K562 (cell line): ENCODE data around the gene UBE2D2. TPM values are rescaled to one million over a fixed set of nuclear protein-coding genes. Genes with fewer than 3 reads are reported as not detected.
A peak's percentile ranks its signal among the peaks of the same experiment; 100 is the strongest.

Experiments
- BHLHE40 ChIP-seq: IDR thresholded peaks from 2 replicates; pipeline ENCODE4 v1.6.1; 2011; ENCODE audit warnings: low read length, improper control_type of control experiment
- CBFB ChIP-seq: sonication (generic); formaldehyde crosslinking; IDR thresholded peaks from 2 replicates; pipeline ENCODE4 v1.4.0; 2020; ENCODE audit warnings: mild to moderate bottlenecking, missing genetic modification reagents
- CREBBP ChIP-seq: IDR thresholded peaks from one replicate; pipeline ENCODE4 v1.6.1; 2012; ENCODE audit warnings: low read depth, mild to moderate bottlenecking, control low read depth, inconsistent platforms, low read length
- CTBP1 ChIP-seq: fragments of 450-650 bp; IDR thresholded peaks from 2 replicates; pipeline ENCODE4 v1.6.1; 2016; ENCODE audit warnings: borderline replicate concordance
- E2F3 ChIP-seq: fragments of 250-450 bp; sonication (Bioruptor Pico); IDR thresholded peaks from 2 replicates; pipeline ENCODE4 v1.4.0; 2020; ENCODE audit warnings: mild to moderate bottlenecking
- ESRRA ChIP-seq: fragments of 450-650 bp; IDR thresholded peaks from 2 replicates; pipeline ENCODE4 v1.6.1; 2014; ENCODE audit warnings: low read depth, mild to moderate bottlenecking, moderate library complexity, borderline replicate concordance
- FOXJ2 ChIP-seq: fragments of 200-800 bp; sonication (Bioruptor generic); IDR thresholded peaks from 2 replicates; pipeline ENCODE4 v1.6.1; 2016; ENCODE audit warnings: missing genetic modification characterization, missing compliant biosample characterization
- GATAD2B ChIP-seq: fragments of 450-650 bp; IDR thresholded peaks from 2 replicates; pipeline ENCODE4 v1.6.1; 2017; ENCODE audit warnings: mild to moderate bottlenecking, borderline replicate concordance
- HSF4 ChIP-seq: fragments of 250-450 bp; sonication (Bioruptor Pico); IDR thresholded peaks from 2 replicates; pipeline ENCODE4 v2.1.2; 2022; ENCODE audit warnings: mild to moderate bottlenecking, moderate library complexity, borderline replicate concordance
- KAT8 ChIP-seq: fragments of 450-650 bp; IDR thresholded peaks from 2 replicates; pipeline ENCODE4 v1.6.1; 2016; ENCODE audit warnings: low read depth, mild to moderate bottlenecking
- MTA2 ChIP-seq: fragments of 450-650 bp; IDR thresholded peaks from 2 replicates; pipeline ENCODE4 v1.6.1; 2016; ENCODE audit warnings: low read depth
- MYNN ChIP-seq, 2 experiments: sonication (generic); formaldehyde crosslinking in 1 of 2; IDR thresholded peaks; 2 replicates each; pipeline versions ENCODE4 v1.5.0 to v1.6.1; 2016 to 2020; ENCODE audit warnings: antibody characterized with exemption in 1 of 2, missing genetic modification reagents in 1 of 2
- NELFE ChIP-seq: IDR thresholded peaks from 2 replicates; pipeline ENCODE4 v1.6.1; 2011; ENCODE audit warnings: mild to moderate bottlenecking; ENCODE audit not compliant: insufficient read depth, insufficient read length
- NFE2 ChIP-seq: IDR thresholded peaks from 2 replicates; pipeline ENCODE4 v1.6.1; 2014; ENCODE audit warnings: antibody characterized with exemption, low read depth
- POLR2A ChIP-seq: fragments of 450-650 bp; conservative IDR thresholded peaks from 2 replicates; pipeline ENCODE4 v1.6.1; 2016
- RBM34 ChIP-seq: fragments of 200-400 bp; formaldehyde crosslinking; IDR thresholded peaks from 2 replicates; pipeline ENCODE4 v1.6.1; 2018; ENCODE audit warnings: low read length, borderline replicate concordance; ENCODE audit not compliant: insufficient read depth
- SAFB2 ChIP-seq: fragments of 200-400 bp; formaldehyde crosslinking; IDR thresholded peaks from 2 replicates; pipeline ENCODE4 v1.6.1; 2018; ENCODE audit warnings: borderline replicate concordance, low read length, low read depth, moderate library complexity; ENCODE audit not compliant: severe bottlenecking
- SNIP1 ChIP-seq: fragments of 450-650 bp; IDR thresholded peaks from 2 replicates; pipeline ENCODE4 v1.7.1; 2017; ENCODE audit warnings: low read depth, mild to moderate bottlenecking
- ZNF140 ChIP-seq: fragments of 250-450 bp; sonication (Bioruptor Pico); IDR thresholded peaks from 2 replicates; pipeline ENCODE4 v1.8.0; 2021; ENCODE audit warnings: moderate library complexity, mild to moderate bottlenecking, inconsistent platforms
- ZNF23 ChIP-seq: fragments of 250-450 bp; sonication (Bioruptor Pico); IDR thresholded peaks from 2 replicates; pipeline ENCODE4 v1.4.0; 2020; ENCODE audit warnings: mild to moderate bottlenecking
- polyA plus RNA-seq, 8 experiments: library from polyadenylated mRNA; depleted of rRNA in 4 of 8; stranded (reverse) in 5 of 8; unstranded in 3 of 8; fragments of >200 nt; fragmentation: Nextera tagmentation in 2 of 8; fragmentation: Illumina TruSeq in 1 of 8; extraction: Ambion mirVana in 2 of 8; extraction: Trizol in 1 of 8; gene quantifications; 2 replicates each; pipeline versions ENCODE4 v1.2.1 to v1.2.3, GENCODE V29; 2011 to 2014; ENCODE audit warnings: inconsistent platforms in 1 of 8, missing spikeins in 1 of 8
- total RNA-seq, 7 experiments: library from RNA; depleted of rRNA in 6 of 7; stranded (reverse); fragments of >200 nt in 6 of 7; fragmentation: Illumina TruSeq in 2 of 7; extraction: Trizol in 2 of 7; gene quantifications; 2 replicates each; pipeline versions ENCODE4 v1.2.1 to v1.2.3, GENCODE V29; 2011 to 2021; ENCODE audit warnings: low replicate concordance in 1 of 7
- TF ChIP-seq, protein P1 (sequence below), 3 experiments: IDR thresholded peaks in 2 of 3; conservative IDR thresholded peaks in 1 of 3; 2 replicates each; pipeline ENCODE4 v1.5.1; 2011 to 2012; ENCODE audit warnings: low read length in 3 of 3, mild to moderate bottlenecking in 3 of 3, control low read depth in 2 of 3, improper control_type of control experiment in 1 of 3, inconsistent platforms in 1 of 3, low read depth in 1 of 3, mixed read lengths in 1 of 3, moderate library complexity in 1 of 3; ENCODE audit not compliant: insufficient read depth in 2 of 3
- TF ChIP-seq, protein P2 (sequence below), 3 experiments: fragments of 200-800 bp in 1 of 3; fragments of 250-450 bp in 1 of 3; fragments of 450-650 bp in 1 of 3; sonication (Bioruptor Pico) in 1 of 3; sonication (Bioruptor generic) in 1 of 3; formaldehyde crosslinking in 1 of 3; IDR thresholded peaks; 2 replicates each; pipeline versions ENCODE4 v1.6.1 to v1.8.0; 2016 to 2022; ENCODE audit warnings: mild to moderate bottlenecking in 2 of 3, missing genetic modification characterization in 2 of 3, missing compliant biosample characterization in 1 of 3, moderate library complexity in 1 of 3
- TF ChIP-seq, protein P3 (sequence below): fragments of 450-650 bp; formaldehyde crosslinking; IDR thresholded peaks from 2 replicates; pipeline ENCODE4 v1.4.0; 2022; ENCODE audit warnings: missing genetic modification characterization

UBE2D2 gene
- total and polyA plus RNA-seq, 9 of the 15 experiments (the other 6 are each of a cell fraction or from before 2014, with no cell fraction given), result 53.6 to 198 (median 122) TPM

DNA sequence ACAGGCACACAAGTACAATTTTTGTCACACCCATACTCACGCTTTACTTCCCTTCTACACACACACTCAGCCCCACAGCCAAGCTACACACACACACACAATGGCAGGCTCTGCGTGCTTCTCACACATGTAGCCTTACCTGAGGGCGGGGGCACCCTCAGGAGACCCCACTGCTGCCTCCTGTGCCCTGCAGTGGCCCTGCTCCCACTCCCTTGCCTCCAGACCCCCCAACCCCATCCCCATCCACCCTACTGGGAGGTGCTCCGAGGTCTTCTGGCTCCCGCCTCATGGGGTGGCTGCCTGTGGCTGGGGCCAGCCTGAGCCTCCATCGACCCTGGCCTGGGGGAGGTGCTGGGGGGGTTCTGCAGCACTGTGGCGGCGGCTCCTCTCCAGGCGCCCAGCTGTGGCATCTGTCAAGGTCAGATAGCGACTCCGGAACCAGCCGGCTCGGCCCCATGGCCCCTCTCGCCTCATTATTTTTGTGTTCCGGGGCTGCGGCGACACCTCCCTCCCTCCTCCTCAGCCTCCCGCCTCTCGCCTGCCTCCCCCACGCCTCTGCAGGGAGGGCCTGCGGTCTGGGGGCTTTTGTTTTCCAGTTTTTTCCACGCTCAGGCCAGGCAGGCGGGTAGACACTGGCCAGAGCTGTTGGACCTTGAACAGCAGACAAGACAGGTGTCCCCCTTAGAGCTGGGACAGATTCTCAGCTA is 108.7 kb downstream of the UBE2D2 start (continued):
- TF ChIP-seq, protein P1, sequence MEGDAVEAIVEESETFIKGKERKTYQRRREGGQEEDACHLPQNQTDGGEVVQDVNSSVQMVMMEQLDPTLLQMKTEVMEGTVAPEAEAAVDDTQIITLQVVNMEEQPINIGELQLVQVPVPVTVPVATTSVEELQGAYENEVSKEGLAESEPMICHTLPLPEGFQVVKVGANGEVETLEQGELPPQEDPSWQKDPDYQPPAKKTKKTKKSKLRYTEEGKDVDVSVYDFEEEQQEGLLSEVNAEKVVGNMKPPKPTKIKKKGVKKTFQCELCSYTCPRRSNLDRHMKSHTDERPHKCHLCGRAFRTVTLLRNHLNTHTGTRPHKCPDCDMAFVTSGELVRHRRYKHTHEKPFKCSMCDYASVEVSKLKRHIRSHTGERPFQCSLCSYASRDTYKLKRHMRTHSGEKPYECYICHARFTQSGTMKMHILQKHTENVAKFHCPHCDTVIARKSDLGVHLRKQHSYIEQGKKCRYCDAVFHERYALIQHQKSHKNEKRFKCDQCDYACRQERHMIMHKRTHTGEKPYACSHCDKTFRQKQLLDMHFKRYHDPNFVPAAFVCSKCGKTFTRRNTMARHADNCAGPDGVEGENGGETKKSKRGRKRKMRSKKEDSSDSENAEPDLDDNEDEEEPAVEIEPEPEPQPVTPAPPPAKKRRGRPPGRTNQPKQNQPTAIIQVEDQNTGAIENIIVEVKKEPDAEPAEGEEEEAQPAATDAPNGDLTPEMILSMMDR (IDR thresholded peaks at IDR 0.05 in 2 of 3, conservative IDR thresholded peaks at IDR 0.05 in 1 of 3; ENCODE audit: insufficient read depth in 2 of 3, low read depth in 1 of 3, low read length in 3 of 3), result 0 out of 6 replicates have a peak, but pooled peaks of 2 of the 3 experiments have one; percentile 2 to 4
- TF ChIP-seq RBM34 (no peak), NFE2 (peak; percentile 38; the same call in 1 of the 2 replicates), CBFB (CRISPR knock-in tag) (0 out of 2 replicates have a peak, but pooled peaks have one; percentile 12), ZNF140 (CRISPR knock-in tag) (no peak), SAFB2 (no peak), CREBBP (no peak), ZNF23 (CRISPR knock-in tag) (no peak), NELFE (no peak), HSF4 (CRISPR knock-in tag) (no peak), MYNN (IDR thresholded peaks at IDR 0.05) (peak; percentile 93), MYNN (CRISPR knock-in tag; IDR thresholded peaks at IDR 0.05) (no peak), POLR2A (peak; percentile 57), MTA2 (peak; percentile 89), GATAD2B (peak; percentile 88; the same call in 1 of the 2 replicates), SNIP1 (no peak), ESRRA (peak; percentile 98), CTBP1 (peak; percentile 71), BHLHE40 (peak; percentile 45; the same call in 1 of the 2 replicates), E2F3 (CRISPR knock-in tag) (peak; percentile 50; the same call in 1 of the 2 replicates), FOXJ2 (tag) (no peak), KAT8 (no peak)
- TF ChIP-seq, protein P2, sequence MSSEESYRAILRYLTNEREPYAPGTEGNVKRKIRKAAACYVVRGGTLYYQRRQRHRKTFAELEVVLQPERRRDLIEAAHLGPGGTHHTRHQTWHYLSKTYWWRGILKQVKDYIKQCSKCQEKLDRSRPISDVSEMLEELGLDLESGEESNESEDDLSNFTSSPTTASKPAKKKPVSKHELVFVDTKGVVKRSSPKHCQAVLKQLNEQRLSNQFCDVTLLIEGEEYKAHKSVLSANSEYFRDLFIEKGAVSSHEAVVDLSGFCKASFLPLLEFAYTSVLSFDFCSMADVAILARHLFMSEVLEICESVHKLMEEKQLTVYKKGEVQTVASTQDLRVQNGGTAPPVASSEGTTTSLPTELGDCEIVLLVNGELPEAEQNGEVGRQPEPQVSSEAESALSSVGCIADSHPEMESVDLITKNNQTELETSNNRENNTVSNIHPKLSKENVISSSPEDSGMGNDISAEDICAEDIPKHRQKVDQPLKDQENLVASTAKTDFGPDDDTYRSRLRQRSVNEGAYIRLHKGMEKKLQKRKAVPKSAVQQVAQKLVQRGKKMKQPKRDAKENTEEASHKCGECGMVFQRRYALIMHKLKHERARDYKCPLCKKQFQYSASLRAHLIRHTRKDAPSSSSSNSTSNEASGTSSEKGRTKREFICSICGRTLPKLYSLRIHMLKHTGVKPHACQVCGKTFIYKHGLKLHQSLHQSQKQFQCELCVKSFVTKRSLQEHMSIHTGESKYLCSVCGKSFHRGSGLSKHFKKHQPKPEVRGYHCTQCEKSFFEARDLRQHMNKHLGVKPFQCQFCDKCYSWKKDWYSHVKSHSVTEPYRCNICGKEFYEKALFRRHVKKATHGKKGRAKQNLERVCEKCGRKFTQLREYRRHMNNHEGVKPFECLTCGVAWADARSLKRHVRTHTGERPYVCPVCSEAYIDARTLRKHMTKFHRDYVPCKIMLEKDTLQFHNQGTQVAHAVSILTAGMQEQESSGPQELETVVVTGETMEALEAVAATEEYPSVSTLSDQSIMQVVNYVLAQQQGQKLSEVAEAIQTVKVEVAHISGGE (CRISPR knock-in tag; IDR thresholded peaks at IDR 0.05), result peak in 1 of 3 experiments; percentile 81; a peak in 2 of 6 replicates
- TF ChIP-seq, protein P3, sequence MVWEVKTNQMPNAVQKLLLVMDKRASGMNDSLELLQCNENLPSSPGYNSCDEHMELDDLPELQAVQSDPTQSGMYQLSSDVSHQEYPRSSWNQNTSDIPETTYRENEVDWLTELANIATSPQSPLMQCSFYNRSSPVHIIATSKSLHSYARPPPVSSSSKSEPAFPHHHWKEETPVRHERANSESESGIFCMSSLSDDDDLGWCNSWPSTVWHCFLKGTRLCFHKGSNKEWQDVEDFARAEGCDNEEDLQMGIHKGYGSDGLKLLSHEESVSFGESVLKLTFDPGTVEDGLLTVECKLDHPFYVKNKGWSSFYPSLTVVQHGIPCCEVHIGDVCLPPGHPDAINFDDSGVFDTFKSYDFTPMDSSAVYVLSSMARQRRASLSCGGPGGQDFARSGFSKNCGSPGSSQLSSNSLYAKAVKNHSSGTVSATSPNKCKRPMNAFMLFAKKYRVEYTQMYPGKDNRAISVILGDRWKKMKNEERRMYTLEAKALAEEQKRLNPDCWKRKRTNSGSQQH, result no peak
